K562 (cell line): ENCODE data around the gene ZFHX2. TPM values are rescaled to one million over a fixed set of nuclear protein-coding genes. Genes with fewer than 3 reads are reported as not detected.

Experiments used
- ATAC-seq: fragments of 200-7000 bp; cut with Tn5 transposase; 3 replicates; pipeline ENCODE4 v1.9.1; 2020; ENCODE audit warnings: moderate library complexity
- BruUV-seq: library from RNA; stranded (reverse); fragments of 400-500 nt; replicated peaks from 2 replicates; lab custom pipeline; 2021; lab: Mats Ljungman, UMichigan
- CTCF ChIA-PET: fragments of 300-600 bp; formaldehyde crosslinking; extraction: SDS; loops from one replicate; lab custom pipeline; 2021; ENCODE audit warnings: low intra/inter-chr PET ratio; lab: Yijun Ruan, JAX
- POLR2A ChIA-PET: fragments of 300-600, 350-650 bp; sonication (Branson Sonifier 250); formaldehyde crosslinking; extraction: SDS; loops from one replicate; lab custom pipeline; 2021; ENCODE audit warnings: antibody characterized with exemption, inconsistent platforms; lab: Yijun Ruan, JAX
- DNase-seq, 4 experiments: peaks; one replicate each; pipeline versions ENCODE4 v3.0.0 to v3.0.0-alpha.2; 2011 to 2018; ENCODE audit warnings: low spot score in 3 of 4, mixed read lengths in 3 of 4; ENCODE audit errors: extremely low read depth in 1 of 4
- FAIRE-seq: peaks from 2 replicates; lab custom pipeline; 2011; peaks lifted over from hg19 to GRCh38; lab: Jason Lieb, UNC
- H2AFZ ChIP-seq: 2 replicates; pipeline ENCODE4 v1.6.0; 2011; ENCODE audit warnings: low read depth, low read length, control low read depth, inconsistent platforms
- H3K27ac ChIP-seq: fragments of 200-600 bp; 3 replicates; pipeline ENCODE4 v1.8.0; 2011; ENCODE audit warnings: low read depth, mild to moderate bottlenecking, control low read depth, inconsistent platforms, low read length, moderate library complexity, mixed read lengths; ENCODE audit errors: extremely low read depth
- H3K27me3 ChIP-seq, 2 experiments: fragments of 300-600 bp in 1 of 2; 2 replicates in 1 of 2; 3 replicates in 1 of 2; pipeline versions ENCODE4 v1.6.0 to v1.8.0; 2011; ENCODE audit warnings: inconsistent platforms in 2 of 2, low read length in 2 of 2, mild to moderate bottlenecking in 1 of 2, mixed read lengths in 1 of 2, moderate library complexity in 1 of 2; ENCODE audit not compliant: control insufficient read depth in 2 of 2, insufficient read depth in 2 of 2
- H3K36me3 ChIP-seq: fragments of 300-600 bp; 3 replicates; pipeline ENCODE4 v1.8.0; 2011; ENCODE audit warnings: mild to moderate bottlenecking, low read length, inconsistent platforms; ENCODE audit not compliant: control insufficient read depth, insufficient read depth
- H3K4me1 ChIP-seq, 2 experiments: fragments of 200-600 bp in 1 of 2; replicated peaks in 1 of 2; 2 replicates in 1 of 2; 3 replicates in 1 of 2; pipeline versions ENCODE4 v1.5.1 to v1.8.0; 2011; ENCODE audit warnings: inconsistent platforms in 2 of 2, low read length in 2 of 2, mild to moderate bottlenecking in 1 of 2, mixed read lengths in 1 of 2, moderate library complexity in 1 of 2; ENCODE audit not compliant: control insufficient read depth in 2 of 2, insufficient read depth in 2 of 2
- H3K4me2 ChIP-seq: 2 replicates; pipeline ENCODE4 v1.6.1; 2011; ENCODE audit warnings: low read length, control low read depth, inconsistent platforms, mixed read lengths; ENCODE audit not compliant: insufficient read depth
- H3K4me3 ChIP-seq: fragments of 200-600 bp; sonication (generic), shearing (Covaris generic); 2 replicates; pipeline ENCODE4 v1.5.1; 2016; ENCODE audit warnings: control low read depth, inconsistent platforms
- H3K79me2 ChIP-seq: fragments of 200-600 bp; 3 replicates; pipeline ENCODE4 v1.8.0; 2011; ENCODE audit warnings: low read length, inconsistent platforms; ENCODE audit not compliant: control insufficient read depth, insufficient read depth
- H3K9ac ChIP-seq, 2 experiments: 2 replicates each; pipeline versions ENCODE4 v1.6.0 to v1.6.1; 2011; ENCODE audit warnings: low read depth in 2 of 2, low read length in 2 of 2, control low read depth in 1 of 2, inconsistent platforms in 1 of 2, mild to moderate bottlenecking in 1 of 2, mixed read lengths in 1 of 2; ENCODE audit not compliant: insufficient read depth in 1 of 2
- H3K9me1 ChIP-seq: one replicate; pipeline ENCODE4 v1.6.0; 2011; ENCODE audit warnings: inconsistent platforms, mild to moderate bottlenecking, low read length, moderate library complexity; ENCODE audit not compliant: control insufficient read depth, insufficient read depth
- H3K9me3 ChIP-seq: replicated peaks from 2 replicates; pipeline ENCODE4 v1.5.1; 2011; ENCODE audit warnings: low read depth, low read length, inconsistent platforms; ENCODE audit not compliant: control insufficient read depth, insufficient read depth
- H4K20me1 ChIP-seq: replicated peaks from 2 replicates; pipeline ENCODE4 v1.6.1; 2011; ENCODE audit warnings: low read length, inconsistent platforms, mixed read lengths; ENCODE audit not compliant: control insufficient read depth, insufficient read depth
- ETV1 ChIP-seq: fragments of 450-650 bp; conservative IDR thresholded peaks from 2 replicates; pipeline ENCODE4 v1.6.1; 2016; ENCODE audit warnings: missing genetic modification characterization, control low read depth, low read depth, missing compliant biosample characterization
- GABPA ChIP-seq: fragments of 200-800 bp; sonication (Bioruptor generic); conservative IDR thresholded peaks from 2 replicates; pipeline ENCODE4 v1.6.1; 2016; ENCODE audit warnings: low read depth, missing genetic modification characterization, missing compliant biosample characterization
- NFIC ChIP-seq: fragments of 450-650 bp; IDR thresholded peaks from 2 replicates; pipeline ENCODE4 v1.6.1; 2017; ENCODE audit warnings: mild to moderate bottlenecking, inconsistent platforms
- SIRT6 ChIP-seq: IDR thresholded peaks from one replicate; pipeline ENCODE4 v1.6.1; 2012; ENCODE audit warnings: low read depth, mild to moderate bottlenecking, control low read depth, inconsistent platforms, low read length, moderate library complexity
- SLC30A9 ChIP-seq: fragments of 250-450 bp; sonication (Bioruptor Pico); IDR thresholded peaks from 2 replicates; pipeline ENCODE4 v1.8.0; 2022; ENCODE audit warnings: mild to moderate bottlenecking, moderate library complexity
- SMARCA4 ChIP-seq: fragments of 450-650 bp; IDR thresholded peaks from 2 replicates; pipeline ENCODE4 v1.6.1; 2016
- STAT5B ChIP-seq: fragments of 250-450 bp; sonication (Bioruptor Pico); IDR thresholded peaks from 2 replicates; pipeline ENCODE4 v1.8.0; 2021; ENCODE audit warnings: mild to moderate bottlenecking, inconsistent platforms
- TRIM28 ChIP-seq: fragments of 450-650 bp; IDR thresholded peaks from 2 replicates; pipeline ENCODE4 v1.6.1; 2017
- ZNF165 ChIP-seq: fragments of 250-450 bp; sonication (Bioruptor Pico); IDR thresholded peaks from 2 replicates; pipeline ENCODE4 v1.4.0; 2020; ENCODE audit warnings: borderline replicate concordance
- ZNF347 ChIP-seq: fragments of 450-650 bp; formaldehyde crosslinking; IDR thresholded peaks from 2 replicates; pipeline ENCODE4 v1.4.0; 2020; ENCODE audit warnings: low read depth, mild to moderate bottlenecking, moderate library complexity
- WGBS: fragments of 100-300 bp; shearing (Covaris generic); methylation state at CpG from one replicate; pipeline ENCODE4 v1.1.6; 2016; ENCODE audit warnings: low coverage, mixed read lengths; ENCODE audit not compliant: insufficient coverage; ENCODE audit errors: missing lambda C conversion rate; 5-methylcytosine and 5-hydroxymethylcytosine counted together
- in situ Hi-C: fragments of 300-500 bp; cut with MboI; formaldehyde crosslinking; loops from 4 replicates; pipeline ENCODE4 v1.15.0; 2018; ENCODE audit warnings: inconsistent platforms, mixed read lengths
- intact Hi-C: fragments of 100-400 bp; cut with micrococcal nuclease; formaldehyde crosslinking; loops from 2 replicates; pipeline ENCODE4 v1.14.2; 2022
- polyA plus RNA-seq, 8 experiments: library from polyadenylated mRNA; depleted of rRNA in 4 of 8; stranded (reverse) in 5 of 8; unstranded in 3 of 8; fragments of >200 nt; fragmentation: Nextera tagmentation in 2 of 8; fragmentation: Illumina TruSeq in 1 of 8; extraction: Ambion mirVana in 2 of 8; extraction: Trizol in 1 of 8; gene quantifications; 2 replicates each; pipeline versions ENCODE4 v1.2.1 to v1.2.3, GENCODE V29; 2011 to 2014; ENCODE audit warnings: inconsistent platforms in 1 of 8, missing spikeins in 1 of 8
- total RNA-seq, 7 experiments: library from RNA; depleted of rRNA in 6 of 7; stranded (reverse); fragments of >200 nt in 6 of 7; fragmentation: Illumina TruSeq in 2 of 7; extraction: Trizol in 2 of 7; gene quantifications; 2 replicates each; pipeline versions ENCODE4 v1.2.1 to v1.2.3, GENCODE V29; 2011 to 2021; ENCODE audit warnings: low replicate concordance in 1 of 7

ZFHX2 gene
- total and polyA plus RNA-seq, 9 of the 15 experiments (the other 6 are each of a cell fraction or from before 2014, with no cell fraction given) = 0.06 to 0.11 (median 0.11) TPM; not detected in 4

GRCh38 chr14:23578560-23579310 is 27.2 kb upstream of the ZFHX2 start, which contains the start of gene JPH4:
TSS of gene JPH4 (minus strand) at chr14:23578790. CDS start at chr14:23577453, 1,337 bp downstream.
- in situ Hi-C loops = no loop called here
- Histone ChIP-seq H2AFZ (no peak within 1 kb of the TSS), H3K27me3 (no peaks in the 10 kb centered on the region), H3K9ac (no peak within 1 kb of the TSS), H3K36me3 (no peaks in the 10 kb centered on the region), H4K20me1 (no peaks in the 10 kb centered on the region), H3K79me2 (no peaks in the 10 kb centered on the region), H3K4me1 (peaks cover 0 to 7% of the 10 kb centered on the region in 2 experiments; a peak in 3 of 5 replicates), H3K4me2 (no peak within 1 kb of the TSS), H3K9me3 (no peaks in the 10 kb centered on the region), H3K9me1 (no peaks in the 10 kb centered on the region), H3K4me3 (no peak within 1 kb of the TSS), H3K27ac (no peak within 1 kb of the TSS)
- peak; percentile 53 for ATAC-seq
- BruUV-seq = no TSS peak
- no peak for FAIRE-seq
- POLR2A ChIA-PET = no interaction called here
- CTCF ChIA-PET = interaction anchor here (0.6 kb wide), 1 partner anchor 20 kb away, joined by 3 read pairs; no protein-coding TSS in a partner anchor
- intact Hi-C loops = no loop called here
- TF ChIP-seq TRIM28 (no peak), ETV1 (tag) (peak; percentile 46; the same call in 1 of the 2 replicates), SMARCA4 (no peak), GABPA (peak; percentile 68), STAT5B (CRISPR knock-in tag) (no peak), ZNF165 (CRISPR knock-in tag) (no peak), NFIC (peak; percentile 72), SLC30A9 (CRISPR knock-in tag) (no peak), ZNF347 (CRISPR knock-in tag) (no peak), SIRT6 (no peak)
- WGBS = 0% methylated on average over 1 of the region's 18 CpGs
- peak in 2 of 4 experiments; percentile 27 to 28 for DNase-seq
